ENCODE results near the gene C12orf56.

C12orf56 gene

DNA sequence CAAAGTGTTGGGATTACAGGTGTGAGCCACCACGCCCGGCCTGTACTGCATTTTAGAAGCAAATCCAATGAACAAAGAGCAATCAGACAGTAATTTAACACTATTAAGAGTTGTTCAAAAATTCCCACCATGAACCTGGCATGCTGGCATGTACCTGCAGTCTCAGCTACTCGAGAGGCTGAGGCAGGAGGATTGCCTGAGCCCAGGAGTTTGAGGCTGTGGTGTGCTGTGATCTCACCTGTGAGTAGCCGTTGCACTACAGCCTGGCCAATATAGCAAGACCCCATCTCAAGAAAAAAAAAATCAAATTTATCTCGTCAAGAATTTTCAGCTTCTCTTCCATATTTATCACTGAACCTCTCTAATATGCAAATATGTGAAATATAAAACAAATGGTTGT is 128.7 kb downstream of the C12orf56 start:
- WGBS = 92% methylated on average over 5 of the region's 5 CpGs

DNA sequence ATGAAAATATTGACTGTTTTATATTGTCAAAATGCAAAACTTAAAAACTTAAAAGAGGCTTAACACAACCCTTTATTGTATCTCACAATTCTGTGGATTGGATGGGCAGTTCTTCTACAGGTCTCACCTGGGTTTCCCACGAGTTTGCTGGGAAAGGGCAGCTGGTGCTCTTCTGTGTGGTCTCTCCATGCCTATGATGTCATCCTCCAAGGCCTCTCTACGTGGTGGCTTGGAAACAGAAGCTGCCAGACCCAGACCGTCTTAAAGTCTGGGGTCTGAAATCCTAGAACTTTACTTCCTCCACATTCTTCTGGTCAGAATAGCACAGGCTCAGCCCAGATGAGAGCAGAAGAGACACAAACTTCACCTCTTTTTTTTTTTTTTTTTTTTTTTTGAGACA is 132.0 kb downstream of the C12orf56 start:
- no peaks in the 10 kb centered on the region for H3K9me3 ChIP-seq (ENCODE audit: insufficient read depth, low read depth, low read length)
- no peaks in the 10 kb centered on the region for H3K4me1 ChIP-seq (ENCODE audit: insufficient read depth, low read length)
- no peaks in the 10 kb centered on the region for H3K36me3 ChIP-seq (ENCODE audit: insufficient read depth, low read length)
- H3K27me3 ChIP-seq (ENCODE audit: insufficient read depth, low read length) = no peaks in the 10 kb centered on the region
- H3K9ac ChIP-seq (ENCODE audit: low read depth, low read length) = no peak overlapping the region
- WGBS = 74% methylated on average over 3 of the region's 3 CpGs
- no peak overlapping the region for H3K27ac ChIP-seq (ENCODE audit: low read depth, low read length)
- H3K4me3 ChIP-seq (ENCODE audit: low read length) = no peak overlapping the region

More for the DNA sequence above, 128.7 kb downstream of the C12orf56 start:
- H3K4me1 ChIP-seq (ENCODE audit: insufficient read depth, low read length) = no peaks in the 10 kb centered on the region
- no peak overlapping the region for H3K9ac ChIP-seq (ENCODE audit: low read depth, low read length)
- no peaks in the 10 kb centered on the region for H3K36me3 ChIP-seq (ENCODE audit: insufficient read depth, low read length)
- no peak overlapping the region for H3K4me3 ChIP-seq (ENCODE audit: low read length)
- H3K27me3 ChIP-seq (ENCODE audit: insufficient read depth, low read length) = no peaks in the 10 kb centered on the region
- no peaks in the 10 kb centered on the region for H3K9me3 ChIP-seq (ENCODE audit: insufficient read depth, low read depth, low read length)
- H3K27ac ChIP-seq (ENCODE audit: low read depth, low read length) = no peak overlapping the region

DNA sequence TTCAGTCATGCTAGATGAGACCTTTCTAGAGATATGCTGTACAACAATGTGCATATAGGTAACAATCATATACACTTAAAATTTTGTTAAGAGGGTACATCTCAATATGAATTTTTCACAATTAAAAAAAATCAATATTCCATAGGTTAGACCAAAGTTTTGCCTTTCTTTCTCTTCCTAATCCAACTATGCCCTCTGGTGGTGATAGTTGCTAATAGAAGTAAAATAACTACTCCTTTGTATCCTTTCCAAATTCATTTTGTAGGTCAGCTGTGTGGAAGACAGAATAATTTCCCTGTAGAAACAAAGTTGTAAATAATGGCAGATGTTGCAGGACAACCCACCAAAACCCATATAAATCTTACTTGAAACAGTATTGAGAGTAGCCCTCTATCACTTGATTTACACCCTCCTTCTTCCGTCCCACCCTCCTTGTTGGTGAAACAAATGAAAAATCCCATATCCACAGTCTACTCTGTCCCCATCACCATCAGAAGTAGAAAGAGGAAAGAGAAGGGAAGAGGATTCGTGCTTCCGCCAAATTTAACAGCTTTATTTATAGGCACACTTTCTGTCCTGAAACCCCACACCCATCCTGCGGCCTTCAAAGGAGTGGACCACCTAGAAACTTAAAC is 134.3 kb downstream of the C12orf56 start:
- Histone ChIP-seq H3K27me3 (ENCODE audit: insufficient read depth, low read length) (no peaks in the 10 kb centered on the region), H3K4me3 (ENCODE audit: low read length) (no peak overlapping the region), H3K9ac (ENCODE audit: low read depth, low read length) (no peak overlapping the region), H3K27ac (ENCODE audit: low read depth, low read length) (no peak overlapping the region), H3K4me1 (ENCODE audit: insufficient read depth, low read length) (no peaks in the 10 kb centered on the region), H3K9me3 (ENCODE audit: insufficient read depth, low read depth, low read length) (no peaks in the 10 kb centered on the region), H3K36me3 (ENCODE audit: insufficient read depth, low read length) (no peaks in the 10 kb centered on the region)
- WGBS = 85% methylated on average over 3 of the region's 4 CpGs

- Histone ChIP-seq H3K4me3 (ENCODE audit: low read length) (no peak overlapping the region), H3K27ac (ENCODE audit: low read depth, low read length) (no peak overlapping the region), H3K9ac (ENCODE audit: low read depth, low read length) (no peak overlapping the region), H3K9me3 (ENCODE audit: insufficient read depth, low read depth, low read length) (no peaks in the 10 kb centered on the region), H3K4me1 (ENCODE audit: insufficient read depth, low read length) (no peaks in the 10 kb centered on the region), H3K27me3 (ENCODE audit: insufficient read depth, low read length) (no peaks in the 10 kb centered on the region), H3K36me3 (ENCODE audit: insufficient read depth, low read length) (no peaks in the 10 kb centered on the region)
- 92% methylated on average over 4 of the region's 4 CpGs for WGBS
These were observed 135.3 kb downstream of the C12orf56 start for GRCh38 chr12:64255249-64255648.

- no peaks in the 10 kb centered on the region for H3K27me3 ChIP-seq (ENCODE audit: insufficient read depth, low read length)
- H3K9ac ChIP-seq (ENCODE audit: low read depth, low read length) = no peak overlapping the region
- no peaks in the 10 kb centered on the region for H3K36me3 ChIP-seq (ENCODE audit: insufficient read depth, low read length)
- WGBS = no CpG with 5 or more reads among the region's 1 CpG
- H3K4me3 ChIP-seq (ENCODE audit: low read length) = no peak overlapping the region
- no peak overlapping the region for H3K27ac ChIP-seq (ENCODE audit: low read depth, low read length)
- no peaks in the 10 kb centered on the region for H3K4me1 ChIP-seq (ENCODE audit: insufficient read depth, low read length)
- H3K9me3 ChIP-seq (ENCODE audit: insufficient read depth, low read depth, low read length) = no peaks in the 10 kb centered on the region
These were observed 137.2 kb downstream of the C12orf56 start for GRCh38 chr12:64253356-64253755.

- Histone ChIP-seq H3K27me3 (ENCODE audit: insufficient read depth, low read length) (no peaks in the 10 kb centered on the region), H3K9ac (ENCODE audit: low read depth, low read length) (no peak overlapping the region), H3K36me3 (ENCODE audit: insufficient read depth, low read length) (no peaks in the 10 kb centered on the region), H3K27ac (ENCODE audit: low read depth, low read length) (no peak overlapping the region), H3K9me3 (ENCODE audit: insufficient read depth, low read depth, low read length) (no peaks in the 10 kb centered on the region), H3K4me1 (ENCODE audit: insufficient read depth, low read length) (no peaks in the 10 kb centered on the region), H3K4me3 (ENCODE audit: low read length) (no peak overlapping the region)
- WGBS = 94% methylated on average over 3 of the region's 3 CpGs
These were observed 137.9 kb downstream of the C12orf56 start for GRCh38 chr12:64252681-64253080.

- Histone ChIP-seq H3K9ac (ENCODE audit: low read depth, low read length) (no peak overlapping the region), H3K27ac (ENCODE audit: low read depth, low read length) (no peak overlapping the region), H3K4me3 (ENCODE audit: low read length) (no peak overlapping the region), H3K27me3 (ENCODE audit: insufficient read depth, low read length) (no peaks in the 10 kb centered on the region), H3K9me3 (ENCODE audit: insufficient read depth, low read depth, low read length) (no peaks in the 10 kb centered on the region), H3K36me3 (ENCODE audit: insufficient read depth, low read length) (no peaks in the 10 kb centered on the region), H3K4me1 (ENCODE audit: insufficient read depth, low read length) (no peaks in the 10 kb centered on the region)
- 56% methylated on average over 3 of the region's 4 CpGs for WGBS
These were observed 146.7 kb downstream of the C12orf56 start for GRCh38 chr12:64243809-64244208.

- H3K27me3 ChIP-seq (ENCODE audit: insufficient read depth, low read length) = no peaks in the 10 kb centered on the region
- no peaks in the 10 kb centered on the region for H3K4me1 ChIP-seq (ENCODE audit: insufficient read depth, low read length)
- H3K27ac ChIP-seq (ENCODE audit: low read depth, low read length) = no peak overlapping the region
- WGBS = 93% methylated on average over 3 of the region's 3 CpGs
- no peaks in the 10 kb centered on the region for H3K36me3 ChIP-seq (ENCODE audit: insufficient read depth, low read length)
- H3K9ac ChIP-seq (ENCODE audit: low read depth, low read length) = no peak overlapping the region
- no peak overlapping the region for H3K4me3 ChIP-seq (ENCODE audit: low read length)
- H3K9me3 ChIP-seq (ENCODE audit: insufficient read depth, low read depth, low read length) = no peaks in the 10 kb centered on the region
These were observed 149.8 kb downstream of the C12orf56 start for GRCh38 chr12:64240781-64241180.

DNA sequence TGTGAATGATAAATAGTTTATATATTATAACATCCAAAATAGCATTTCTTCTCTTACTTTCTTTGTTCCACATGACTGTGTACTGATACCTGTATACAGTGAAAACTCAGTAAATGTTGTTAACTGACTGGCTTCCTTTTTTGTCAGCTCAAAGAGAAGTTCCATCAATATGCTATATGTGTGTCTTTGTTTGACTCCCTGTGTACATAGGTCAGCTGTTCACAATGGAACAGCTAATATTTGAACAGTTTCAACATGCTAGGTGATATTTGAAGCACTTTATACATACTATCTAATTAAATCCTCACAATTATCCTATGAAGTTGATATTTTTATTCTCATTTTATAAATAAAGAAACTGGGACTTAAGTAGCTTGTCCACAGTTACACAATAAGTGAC is 153.2 kb downstream of the C12orf56 start:
- no peak overlapping the region for H3K9ac ChIP-seq (ENCODE audit: low read depth, low read length)
- no peaks in the 10 kb centered on the region for H3K4me1 ChIP-seq (ENCODE audit: insufficient read depth, low read length)
- H3K27ac ChIP-seq (ENCODE audit: low read depth, low read length) = no peak overlapping the region
- H3K4me3 ChIP-seq (ENCODE audit: low read length) = no peak overlapping the region
- H3K36me3 ChIP-seq (ENCODE audit: insufficient read depth, low read length) = no peaks in the 10 kb centered on the region
- no peaks in the 10 kb centered on the region for H3K9me3 ChIP-seq (ENCODE audit: insufficient read depth, low read depth, low read length)
- H3K27me3 ChIP-seq (ENCODE audit: insufficient read depth, low read length) = no peaks in the 10 kb centered on the region

DNA sequence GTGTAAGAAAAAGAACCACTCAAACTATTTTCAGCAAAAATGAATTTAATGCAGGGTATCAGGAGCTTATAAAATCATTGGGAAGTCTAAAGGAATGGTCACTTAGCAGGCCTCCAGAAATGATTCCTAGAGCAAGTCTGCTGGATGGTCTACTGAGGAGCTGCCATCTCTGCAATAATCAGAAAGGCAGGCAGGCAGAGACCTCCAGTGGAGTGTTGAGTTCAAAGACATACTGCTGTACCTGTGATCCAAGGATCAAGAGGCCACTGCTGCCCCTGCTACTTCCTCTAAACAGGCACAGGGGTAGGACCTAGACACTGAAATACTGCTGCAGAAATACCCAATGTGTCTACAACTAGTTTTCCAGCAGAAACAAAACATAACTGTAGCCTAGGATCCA is 154.0 kb downstream of the C12orf56 start:
- H3K27me3 ChIP-seq (ENCODE audit: insufficient read depth, low read length) = no peaks in the 10 kb centered on the region
- H3K27ac ChIP-seq (ENCODE audit: low read depth, low read length) = no peak overlapping the region
- no peaks in the 10 kb centered on the region for H3K9me3 ChIP-seq (ENCODE audit: insufficient read depth, low read depth, low read length)
- H3K9ac ChIP-seq (ENCODE audit: low read depth, low read length) = no peak overlapping the region
- H3K4me1 ChIP-seq (ENCODE audit: insufficient read depth, low read length) = no peaks in the 10 kb centered on the region
- H3K36me3 ChIP-seq (ENCODE audit: insufficient read depth, low read length) = no peaks in the 10 kb centered on the region
- no peak overlapping the region for H3K4me3 ChIP-seq (ENCODE audit: low read length)

DNA sequence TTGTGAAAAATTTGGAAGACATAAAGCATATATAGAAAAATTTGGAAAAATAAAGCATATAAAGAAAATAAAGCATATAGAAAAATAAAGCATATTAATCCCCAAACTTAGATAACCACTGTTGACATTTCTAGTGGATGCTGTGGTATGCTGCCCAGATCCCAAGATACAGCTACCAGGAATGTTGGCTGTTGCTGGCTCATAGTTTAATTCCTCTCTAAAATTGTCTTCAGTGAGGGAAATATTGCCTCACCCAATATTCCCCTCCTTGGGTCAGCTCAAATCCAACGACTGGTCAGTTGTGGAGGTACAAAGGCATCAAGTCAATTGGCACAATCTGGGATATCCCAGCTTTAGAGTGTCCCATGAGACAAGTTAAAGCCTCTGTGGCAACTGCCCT is 158.4 kb downstream of the C12orf56 start:
- no peaks in the 10 kb centered on the region for H3K27me3 ChIP-seq (ENCODE audit: insufficient read depth, low read length)
- H3K4me1 ChIP-seq (ENCODE audit: insufficient read depth, low read length) = no peaks in the 10 kb centered on the region
- no peak overlapping the region for H3K9ac ChIP-seq (ENCODE audit: low read depth, low read length)
- H3K36me3 ChIP-seq (ENCODE audit: insufficient read depth, low read length) = no peaks in the 10 kb centered on the region
- no peak overlapping the region for H3K27ac ChIP-seq (ENCODE audit: low read depth, low read length)
- WGBS = 88% methylated on average over 1 of the region's 1 CpG
- 0 out of 2 replicates have a peak, but pooled peaks cover 2% of the 10 kb centered on the region for H3K9me3 ChIP-seq (ENCODE audit: insufficient read depth, low read depth, low read length)
- no peak overlapping the region for H3K4me3 ChIP-seq (ENCODE audit: low read length)

- H3K27ac ChIP-seq (ENCODE audit: low read depth, low read length) = no peak overlapping the region
- 0 out of 2 replicates have a peak, but pooled peaks cover 2% of the 10 kb centered on the region for H3K9me3 ChIP-seq (ENCODE audit: insufficient read depth, low read depth, low read length)
- H3K9ac ChIP-seq (ENCODE audit: low read depth, low read length) = no peak overlapping the region
- H3K27me3 ChIP-seq (ENCODE audit: insufficient read depth, low read length) = no peaks in the 10 kb centered on the region
- WGBS = 94% methylated on average over 5 of the region's 5 CpGs
- no peaks in the 10 kb centered on the region for H3K4me1 ChIP-seq (ENCODE audit: insufficient read depth, low read length)
- no peaks in the 10 kb centered on the region for H3K36me3 ChIP-seq (ENCODE audit: insufficient read depth, low read length)
- H3K4me3 ChIP-seq (ENCODE audit: low read length) = no peak overlapping the region
These were observed 160.8 kb downstream of the C12orf56 start for GRCh38 chr12:64229796-64230195.

Data from HUES64 (cell line).